ENCODE results near the gene MYH7B.

Gene MYH7B

DNA sequence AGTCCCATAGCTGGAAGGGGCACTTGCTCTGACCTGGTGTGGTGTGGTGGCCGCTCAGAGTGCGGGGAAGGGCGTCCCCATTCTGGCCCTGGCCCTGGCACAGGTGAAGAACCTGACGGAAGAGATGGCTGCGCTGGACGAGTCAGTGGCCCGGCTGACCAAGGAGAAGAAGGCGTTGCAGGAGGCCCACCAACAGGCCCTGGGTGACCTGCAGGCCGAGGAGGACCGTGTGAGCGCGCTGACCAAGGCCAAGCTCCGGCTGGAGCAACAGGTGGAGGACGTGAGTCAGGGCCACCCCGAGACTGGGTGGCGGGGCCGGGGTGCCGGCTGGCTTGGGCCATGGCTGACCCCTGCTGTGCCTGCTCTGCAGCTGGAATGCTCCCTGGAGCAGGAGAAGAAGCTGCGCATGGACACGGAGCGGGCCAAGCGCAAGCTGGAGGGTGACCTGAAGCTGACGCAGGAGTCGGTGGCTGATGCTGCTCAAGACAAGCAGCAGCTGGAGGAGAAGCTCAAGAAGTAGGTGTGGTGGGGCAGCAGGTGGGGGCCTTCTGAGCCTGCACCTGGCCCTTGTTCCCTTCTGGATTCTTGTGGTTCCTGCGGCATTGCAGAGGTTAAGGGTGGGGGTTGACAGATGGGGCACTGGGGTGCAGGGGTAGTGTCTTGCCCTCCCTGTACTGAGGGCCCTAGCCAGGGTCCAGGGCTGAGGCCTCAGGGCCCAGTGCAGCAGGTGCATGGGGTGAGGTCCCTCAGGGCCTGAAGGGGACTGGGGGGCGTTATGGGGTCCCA is 40.8 kb downstream of the MYH7B start:
- Histone ChIP-seq H3K27ac (ENCODE audit: poor library complexity, severe bottlenecking) (no peak overlapping the region), H3K4me3 (ENCODE audit: severe bottlenecking) (no peak overlapping the region), H3K9me3 (ENCODE audit: severe bottlenecking) (no peaks in the 10 kb centered on the region), H3K36me3 (ENCODE audit: low read depth) (peaks cover 26% of the 10 kb centered on the region), H3K4me1 (ENCODE audit: insufficient read depth, poor library complexity, severe bottlenecking) (no peaks in the 10 kb centered on the region), H3K27me3 (ENCODE audit: insufficient read depth, poor library complexity, severe bottlenecking) (no peaks in the 10 kb centered on the region)
- TF ChIP-seq, protein P1, sequence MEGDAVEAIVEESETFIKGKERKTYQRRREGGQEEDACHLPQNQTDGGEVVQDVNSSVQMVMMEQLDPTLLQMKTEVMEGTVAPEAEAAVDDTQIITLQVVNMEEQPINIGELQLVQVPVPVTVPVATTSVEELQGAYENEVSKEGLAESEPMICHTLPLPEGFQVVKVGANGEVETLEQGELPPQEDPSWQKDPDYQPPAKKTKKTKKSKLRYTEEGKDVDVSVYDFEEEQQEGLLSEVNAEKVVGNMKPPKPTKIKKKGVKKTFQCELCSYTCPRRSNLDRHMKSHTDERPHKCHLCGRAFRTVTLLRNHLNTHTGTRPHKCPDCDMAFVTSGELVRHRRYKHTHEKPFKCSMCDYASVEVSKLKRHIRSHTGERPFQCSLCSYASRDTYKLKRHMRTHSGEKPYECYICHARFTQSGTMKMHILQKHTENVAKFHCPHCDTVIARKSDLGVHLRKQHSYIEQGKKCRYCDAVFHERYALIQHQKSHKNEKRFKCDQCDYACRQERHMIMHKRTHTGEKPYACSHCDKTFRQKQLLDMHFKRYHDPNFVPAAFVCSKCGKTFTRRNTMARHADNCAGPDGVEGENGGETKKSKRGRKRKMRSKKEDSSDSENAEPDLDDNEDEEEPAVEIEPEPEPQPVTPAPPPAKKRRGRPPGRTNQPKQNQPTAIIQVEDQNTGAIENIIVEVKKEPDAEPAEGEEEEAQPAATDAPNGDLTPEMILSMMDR (IDR thresholded peaks at IDR 0.05; ENCODE audit: poor library complexity, severe bottlenecking), result no peak
- DNase-seq (ENCODE audit: low spot score) (no peak), ATAC-seq (ENCODE audit: low read depth) (no peak)

DNA sequence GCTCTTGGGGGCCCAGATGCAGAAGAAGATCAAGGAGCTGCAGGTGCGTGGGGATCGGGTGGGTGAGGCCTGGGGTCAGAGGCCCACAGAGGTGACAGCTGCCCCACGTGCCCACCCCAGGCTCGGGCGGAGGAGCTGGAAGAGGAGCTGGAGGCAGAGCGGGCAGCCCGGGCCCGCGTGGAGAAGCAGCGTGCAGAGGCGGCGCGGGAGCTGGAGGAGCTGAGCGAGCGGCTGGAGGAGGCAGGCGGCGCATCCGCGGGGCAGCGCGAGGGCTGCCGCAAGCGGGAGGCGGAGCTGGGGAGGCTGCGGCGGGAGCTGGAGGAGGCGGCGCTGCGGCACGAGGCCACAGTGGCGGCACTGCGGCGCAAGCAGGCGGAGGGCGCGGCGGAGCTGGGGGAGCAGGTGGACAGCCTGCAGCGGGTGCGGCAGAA is 41.5 kb downstream of the MYH7B start:
- DNase-seq (ENCODE audit: low spot score) (no peak), ATAC-seq (ENCODE audit: low read depth) (no peak)
- Histone ChIP-seq H3K4me1 (ENCODE audit: insufficient read depth, poor library complexity, severe bottlenecking) (no peaks in the 10 kb centered on the region), H3K4me3 (ENCODE audit: severe bottlenecking) (no peak overlapping the region), H3K27ac (ENCODE audit: poor library complexity, severe bottlenecking) (no peak overlapping the region), H3K36me3 (ENCODE audit: low read depth) (peaks cover 32% of the 10 kb centered on the region), H3K9me3 (ENCODE audit: severe bottlenecking) (no peaks in the 10 kb centered on the region), H3K27me3 (ENCODE audit: insufficient read depth, poor library complexity, severe bottlenecking) (no peaks in the 10 kb centered on the region)
- TF ChIP-seq, protein P1 (IDR thresholded peaks at IDR 0.05; ENCODE audit: poor library complexity, severe bottlenecking), result no peak

DNA sequence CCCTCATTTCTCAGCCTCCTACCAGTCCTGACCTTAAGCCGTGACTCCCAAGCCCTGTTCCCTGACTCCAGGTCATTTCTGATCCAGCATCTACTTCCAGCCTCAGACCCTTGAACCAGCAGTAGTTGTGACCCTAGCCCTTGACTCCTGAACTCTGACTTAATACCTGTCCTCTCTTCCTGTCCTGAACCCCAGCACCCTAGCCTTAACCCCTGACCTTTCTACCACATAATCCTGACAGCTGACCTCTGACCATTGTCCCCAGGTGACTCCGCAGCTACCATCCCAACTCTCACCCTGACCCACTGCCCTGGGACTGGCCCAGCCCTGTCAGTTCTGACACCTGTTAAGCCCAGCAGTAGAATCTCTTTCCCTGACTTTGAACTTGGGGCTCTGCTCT is 42.1 kb downstream of the MYH7B start:
- DNase-seq (ENCODE audit: low spot score), result no peak
- Histone ChIP-seq H3K4me3 (ENCODE audit: severe bottlenecking) (no peak overlapping the region), H3K27me3 (ENCODE audit: insufficient read depth, poor library complexity, severe bottlenecking) (no peaks in the 10 kb centered on the region), H3K9me3 (ENCODE audit: severe bottlenecking) (no peaks in the 10 kb centered on the region), H3K36me3 (ENCODE audit: low read depth) (peaks cover 38% of the 10 kb centered on the region), H3K27ac (ENCODE audit: poor library complexity, severe bottlenecking) (no peak overlapping the region), H3K4me1 (ENCODE audit: insufficient read depth, poor library complexity, severe bottlenecking) (no peaks in the 10 kb centered on the region)
- no peak for ATAC-seq (ENCODE audit: low read depth)
- TF ChIP-seq, protein P1 (IDR thresholded peaks at IDR 0.05; ENCODE audit: poor library complexity, severe bottlenecking), result no peak

DNA sequence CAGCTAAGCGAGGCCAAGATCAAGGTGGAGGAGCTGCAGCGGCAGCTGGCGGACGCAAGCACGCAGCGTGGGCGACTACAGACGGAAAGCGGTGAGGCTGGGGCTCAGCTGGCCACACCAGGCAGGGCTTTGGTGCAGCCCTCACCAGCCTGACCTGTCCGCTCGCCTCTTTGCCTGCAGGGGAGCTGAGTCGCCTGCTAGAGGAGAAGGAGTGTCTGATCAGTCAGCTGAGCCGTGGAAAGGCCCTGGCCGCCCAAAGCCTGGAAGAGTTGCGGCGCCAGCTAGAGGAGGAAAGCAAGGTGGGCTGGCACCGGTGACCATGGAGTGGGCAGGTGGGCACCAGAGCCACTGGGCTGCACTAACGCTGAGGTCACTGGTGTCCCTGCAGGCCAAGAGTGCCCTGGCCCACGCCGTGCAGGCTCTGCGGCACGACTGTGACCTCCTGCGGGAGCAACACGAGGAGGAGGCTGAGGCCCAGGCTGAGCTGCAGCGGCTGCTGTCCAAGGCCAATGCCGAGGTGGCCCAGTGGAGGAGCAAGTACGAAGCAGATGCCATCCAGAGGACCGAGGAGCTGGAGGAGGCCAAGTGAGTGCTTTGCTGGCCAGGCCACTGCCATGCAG is 42.8 kb downstream of the MYH7B start:
- peaks cover 45% of the 10 kb centered on the region for H3K36me3 ChIP-seq (ENCODE audit: low read depth)
- H3K27ac ChIP-seq (ENCODE audit: poor library complexity, severe bottlenecking), result no peak overlapping the region
- TF ChIP-seq, protein P1 (IDR thresholded peaks at IDR 0.05; ENCODE audit: poor library complexity, severe bottlenecking), result peak; percentile 35
- ATAC-seq (ENCODE audit: low read depth) (peak; percentile 11; the same call in 1 of the 3 replicates), DNase-seq (ENCODE audit: low spot score) (peak; percentile 88)
- H3K27me3 ChIP-seq (ENCODE audit: insufficient read depth, poor library complexity, severe bottlenecking), result no peaks in the 10 kb centered on the region
- no peak overlapping the region for H3K4me3 ChIP-seq (ENCODE audit: severe bottlenecking)
- H3K4me1 ChIP-seq (ENCODE audit: insufficient read depth, poor library complexity, severe bottlenecking), result no peaks in the 10 kb centered on the region
- H3K9me3 ChIP-seq (ENCODE audit: severe bottlenecking), result no peaks in the 10 kb centered on the region

DNA sequence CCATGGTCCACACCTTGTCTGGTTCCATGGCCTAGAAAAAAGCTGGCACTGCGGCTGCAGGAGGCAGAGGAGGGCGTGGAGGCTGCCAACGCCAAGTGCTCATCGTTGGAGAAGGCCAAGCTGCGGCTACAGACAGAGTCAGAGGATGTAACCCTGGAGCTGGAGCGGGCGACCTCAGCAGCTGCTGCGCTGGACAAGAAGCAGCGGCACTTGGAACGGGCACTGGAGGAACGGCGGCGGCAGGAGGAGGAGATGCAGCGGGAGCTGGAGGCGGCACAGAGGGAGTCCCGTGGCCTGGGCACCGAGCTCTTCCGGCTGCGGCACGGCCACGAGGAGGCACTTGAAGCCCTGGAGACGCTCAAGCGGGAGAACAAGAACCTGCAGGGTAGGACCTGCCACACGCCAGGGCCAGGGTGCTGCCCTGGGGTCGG is 43.4 kb downstream of the MYH7B start:
- H3K27ac ChIP-seq (ENCODE audit: poor library complexity, severe bottlenecking), result no peak overlapping the region
- H3K27me3 ChIP-seq (ENCODE audit: insufficient read depth, poor library complexity, severe bottlenecking), result no peaks in the 10 kb centered on the region
- H3K4me1 ChIP-seq (ENCODE audit: insufficient read depth, poor library complexity, severe bottlenecking), result no peaks in the 10 kb centered on the region
- ATAC-seq (ENCODE audit: low read depth) (no peak), DNase-seq (ENCODE audit: low spot score) (no peak)
- TF ChIP-seq, protein P1 (IDR thresholded peaks at IDR 0.05; ENCODE audit: poor library complexity, severe bottlenecking), result no peak
- no peak overlapping the region for H3K4me3 ChIP-seq (ENCODE audit: severe bottlenecking)
- H3K36me3 ChIP-seq (ENCODE audit: low read depth), result peaks cover 51% of the 10 kb centered on the region
- H3K9me3 ChIP-seq (ENCODE audit: severe bottlenecking), result no peaks in the 10 kb centered on the region

Measured in RWPE2 (cell line).